Nephron progenitor cell (in vitro differentiated cells): Measurements from ENCODE around the gene TRPM1.
A peak's percentile ranks its signal among the peaks of the same experiment; 100 is the strongest.

Experiments
- DNase-seq: peaks from one replicate; pipeline ENCODE4 v3.0.0; 2021
- H3K27ac Mint-ChIP-seq: 2 replicates; pipeline ENCODE4 v1.8.0; 2021; ENCODE audit warnings: mild to moderate bottlenecking, moderate library complexity, mixed read lengths
- H3K27me3 Mint-ChIP-seq: 2 replicates; pipeline ENCODE4 v1.8.0; 2021; ENCODE audit warnings: mild to moderate bottlenecking, low read depth, mixed read lengths; ENCODE audit not compliant: poor library complexity
- H3K36me3 Mint-ChIP-seq: 2 replicates; pipeline ENCODE4 v1.8.0; 2021; ENCODE audit warnings: low read depth, mixed read lengths
- H3K4me1 Mint-ChIP-seq: 2 replicates; pipeline ENCODE4 v1.8.0; 2021; ENCODE audit warnings: mixed read lengths
- H3K4me3 Mint-ChIP-seq: 2 replicates; pipeline ENCODE4 v1.8.0; 2021; ENCODE audit warnings: mild to moderate bottlenecking, moderate library complexity, mixed read lengths
- H3K9me3 Mint-ChIP-seq: 2 replicates; pipeline ENCODE4 v1.8.0; 2021; ENCODE audit warnings: mild to moderate bottlenecking, moderate library complexity, mixed read lengths
- TF ChIP-seq, protein P1 (sequence below): fragments of 200-600 bp; sonication (generic); IDR thresholded peaks from 2 replicates; pipeline ENCODE4 v1.5.0; 2021; ENCODE audit warnings: antibody characterized with exemption

Gene TRPM1

DNA sequence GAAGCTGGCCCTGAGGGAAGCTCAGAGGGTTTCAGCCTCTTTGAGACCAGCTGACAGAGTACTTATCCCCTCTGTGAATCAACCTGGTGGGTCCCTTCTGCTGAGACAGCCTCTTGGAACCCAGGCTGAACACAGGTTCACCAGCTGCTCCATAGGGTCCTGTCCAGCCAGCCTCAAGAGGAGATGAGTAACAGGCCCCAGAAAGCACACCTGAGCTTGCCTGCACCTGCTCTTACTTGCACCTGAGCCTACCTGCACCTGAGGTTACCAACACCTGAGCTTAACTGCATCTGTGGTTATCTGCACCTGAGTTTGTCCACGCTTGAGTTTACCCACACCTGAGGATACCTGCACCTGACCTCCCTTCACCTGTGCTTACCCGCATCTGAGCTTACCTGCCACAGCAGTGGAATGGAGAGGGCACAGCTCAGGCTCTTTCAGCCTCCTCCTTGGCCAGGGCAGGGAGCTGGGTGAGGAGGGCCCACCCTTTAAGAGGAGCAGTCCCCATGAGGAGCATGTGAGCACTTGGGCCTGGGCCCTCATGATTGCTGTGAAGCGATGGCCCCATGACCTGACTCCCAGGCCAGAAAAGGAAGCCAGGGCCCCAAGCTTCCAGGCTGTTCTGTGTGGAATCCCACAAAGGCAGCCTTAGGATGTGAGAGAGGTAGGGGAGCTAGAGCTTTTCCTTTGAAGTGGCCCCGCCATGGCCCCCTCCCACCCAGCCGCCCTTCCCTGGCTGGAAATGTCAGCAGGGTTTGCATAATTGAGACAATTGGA is at the start of gene TRPM1:
TRPM1 (minus strand) TSS at position 464 of the 777 bp plus-strand sequence. CDS start 20,370 bp downstream, outside the sequence.
- H3K4me3 Mint-ChIP-seq = no peak within 1 kb of the TSS
- TF ChIP-seq, protein P1, sequence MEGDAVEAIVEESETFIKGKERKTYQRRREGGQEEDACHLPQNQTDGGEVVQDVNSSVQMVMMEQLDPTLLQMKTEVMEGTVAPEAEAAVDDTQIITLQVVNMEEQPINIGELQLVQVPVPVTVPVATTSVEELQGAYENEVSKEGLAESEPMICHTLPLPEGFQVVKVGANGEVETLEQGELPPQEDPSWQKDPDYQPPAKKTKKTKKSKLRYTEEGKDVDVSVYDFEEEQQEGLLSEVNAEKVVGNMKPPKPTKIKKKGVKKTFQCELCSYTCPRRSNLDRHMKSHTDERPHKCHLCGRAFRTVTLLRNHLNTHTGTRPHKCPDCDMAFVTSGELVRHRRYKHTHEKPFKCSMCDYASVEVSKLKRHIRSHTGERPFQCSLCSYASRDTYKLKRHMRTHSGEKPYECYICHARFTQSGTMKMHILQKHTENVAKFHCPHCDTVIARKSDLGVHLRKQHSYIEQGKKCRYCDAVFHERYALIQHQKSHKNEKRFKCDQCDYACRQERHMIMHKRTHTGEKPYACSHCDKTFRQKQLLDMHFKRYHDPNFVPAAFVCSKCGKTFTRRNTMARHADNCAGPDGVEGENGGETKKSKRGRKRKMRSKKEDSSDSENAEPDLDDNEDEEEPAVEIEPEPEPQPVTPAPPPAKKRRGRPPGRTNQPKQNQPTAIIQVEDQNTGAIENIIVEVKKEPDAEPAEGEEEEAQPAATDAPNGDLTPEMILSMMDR = no peak

DNA sequence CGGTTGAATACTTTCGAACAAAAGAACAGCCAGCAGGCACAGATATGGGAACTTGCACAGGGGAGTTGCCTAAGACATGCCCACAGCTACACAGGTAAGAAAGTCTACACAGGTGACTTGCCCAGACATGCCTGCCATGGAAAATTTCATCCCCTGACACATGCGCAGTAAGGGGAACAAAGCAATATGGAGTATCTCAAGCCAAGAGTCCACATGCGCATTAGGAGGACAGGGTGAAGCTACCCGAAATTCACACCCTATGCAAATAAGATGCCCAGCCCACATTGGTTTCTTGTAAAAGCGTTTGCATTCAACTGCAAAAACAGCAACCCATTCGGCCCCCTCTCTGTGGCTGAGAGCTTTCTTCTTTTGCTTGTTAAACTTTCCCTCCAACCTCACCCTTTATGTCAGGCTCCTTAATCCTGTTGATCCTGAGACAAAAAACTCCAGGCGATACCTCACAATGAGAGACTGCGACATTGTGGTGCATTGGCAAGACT is 49.3 kb upstream of the TRPM1 start:
- Mint-ChIP-seq H3K36me3 (no peaks in the 10 kb centered on the region), H3K27me3 (peaks cover 12% of the 10 kb centered on the region), H3K9me3 (no peaks in the 10 kb centered on the region), H3K27ac (no peak overlapping the region), H3K4me1 (peaks cover 35% of the 10 kb centered on the region), H3K4me3 (no peak overlapping the region)
- DNase-seq = no peak
- TF ChIP-seq, protein P1 = no peak

More for the DNA sequence above, at the start of gene TRPM1:
- no peak for DNase-seq
- Mint-ChIP-seq H3K36me3 (no peaks in the 10 kb centered on the region), H3K9me3 (no peaks in the 10 kb centered on the region), H3K27ac (peak within 1 kb of the TSS; percentile 41), H3K4me1 (peaks cover 16% of the 10 kb centered on the region), H3K27me3 (peaks cover 13% of the 10 kb centered on the region)

- Mint-ChIP-seq H3K27me3 (peaks cover 12% of the 10 kb centered on the region), H3K27ac (no peak overlapping the region), H3K4me3 (no peak overlapping the region), H3K9me3 (no peaks in the 10 kb centered on the region), H3K4me1 (peaks cover 29% of the 10 kb centered on the region), H3K36me3 (no peaks in the 10 kb centered on the region)
- TF ChIP-seq, protein P1 = no peak
- DNase-seq = no peak
These were observed 48.5 kb upstream of the TRPM1 start for GRCh38 chr15:31149987-31150386.

- no peak for DNase-seq
- Mint-ChIP-seq H3K27me3 (peaks cover 12% of the 10 kb centered on the region), H3K4me3 (no peak overlapping the region), H3K4me1 (peaks cover 25% of the 10 kb centered on the region), H3K9me3 (no peaks in the 10 kb centered on the region), H3K36me3 (no peaks in the 10 kb centered on the region), H3K27ac (peak overlapping the region; percentile 29)
- TF ChIP-seq, protein P1 = no peak
These were observed 47.6 kb upstream of the TRPM1 start for GRCh38 chr15:31149088-31149505.

DNA sequence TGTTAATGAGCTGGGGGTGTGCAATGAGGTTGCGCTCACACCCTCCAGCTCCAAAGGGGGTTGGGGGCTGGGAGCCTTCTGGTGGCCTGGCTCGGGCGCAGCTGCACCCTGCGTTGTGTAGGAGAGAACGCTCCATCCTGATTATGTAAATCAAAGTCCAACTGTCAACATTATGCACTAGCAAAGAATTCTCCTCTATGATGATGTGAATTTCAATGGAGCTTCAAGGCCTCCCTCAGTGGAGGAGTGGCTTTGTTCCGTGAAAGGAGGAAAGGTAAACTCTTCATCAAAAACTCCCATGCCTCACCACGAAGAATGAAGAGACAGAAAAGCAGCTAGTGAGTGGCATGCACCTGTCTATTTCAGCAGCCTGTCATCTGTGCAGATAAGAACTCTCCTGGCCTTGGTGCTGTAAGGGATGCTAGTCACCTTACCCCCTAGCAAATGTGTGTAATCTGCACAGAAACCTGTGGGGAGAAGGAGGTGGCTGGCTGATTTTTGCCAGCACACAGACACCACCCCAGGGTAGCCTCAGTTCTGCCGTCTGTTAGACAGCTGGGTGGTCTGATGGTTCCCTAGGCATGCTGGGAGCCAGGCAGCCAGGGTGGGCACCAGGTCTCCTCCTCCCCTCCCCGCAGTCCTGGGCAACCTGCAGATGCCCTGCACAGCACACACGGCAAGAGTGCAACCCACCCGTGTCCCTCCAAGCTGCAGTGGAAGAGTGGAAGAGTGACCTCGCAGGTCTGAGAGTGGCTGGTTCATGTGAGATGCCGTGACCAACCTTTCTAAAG is 47.0 kb upstream of the TRPM1 start:
- H3K4me3 Mint-ChIP-seq = no peak overlapping the region
- TF ChIP-seq, protein P1 = no peak
- no peak for DNase-seq
- H3K36me3 Mint-ChIP-seq = no peaks in the 10 kb centered on the region
- peaks cover 10% of the 10 kb centered on the region for H3K27me3 Mint-ChIP-seq
- peaks cover 25% of the 10 kb centered on the region for H3K4me1 Mint-ChIP-seq
- H3K27ac Mint-ChIP-seq = no peak overlapping the region
- no peaks in the 10 kb centered on the region for H3K9me3 Mint-ChIP-seq
